Right lobe of liver (tissue), 4 donors: ENCODE results near the gene PPP2R5B.

Experiments
- CTCF ChIP-seq, 4 donors: fragments of 200-600 bp in 3 of 4; fragments of 450-650 bp in 1 of 4; IDR thresholded peaks; one replicate each; pipeline versions ENCODE4 v1.5.1 to v1.8.0; 2016 to 2022; ENCODE audit warnings: antibody characterized with exemption in 4 of 4, mild to moderate bottlenecking in 2 of 4
- POLR2A ChIP-seq: fragments of 450-650 bp; IDR thresholded peaks from one replicate; pipeline ENCODE4 v1.6.1; 2017; ENCODE audit warnings: antibody characterized with exemption, mild to moderate bottlenecking
- donor health status: DM: no; HTN: no; CAD: no.
- donor health status: DM: no; HTN: no; CAD: no.
- donor health status: DM: no; HTN: yes; CAD: no.

GRCh38 chr11:64914123-64914522 lies 10.4 kb upstream of the PPP2R5B start:
- TF ChIP-seq CTCF (IDR thresholded peaks at IDR 0.05): no peak
- TF ChIP-seq POLR2A: no peak
